NCI-H1048 (cell line): ENCODE data around the gene SUPV3L1.
"Not testable (repeated sequence)": the region's sequence is repeated elsewhere in the genome, so short reads cannot be mapped to it uniquely, and the experiment has no call there.

Experiments
- DNase-seq: peaks from one replicate; lab custom pipeline; 2025; lab: John Stamatoyannopoulos, UW

Gene SUPV3L1

DNA sequence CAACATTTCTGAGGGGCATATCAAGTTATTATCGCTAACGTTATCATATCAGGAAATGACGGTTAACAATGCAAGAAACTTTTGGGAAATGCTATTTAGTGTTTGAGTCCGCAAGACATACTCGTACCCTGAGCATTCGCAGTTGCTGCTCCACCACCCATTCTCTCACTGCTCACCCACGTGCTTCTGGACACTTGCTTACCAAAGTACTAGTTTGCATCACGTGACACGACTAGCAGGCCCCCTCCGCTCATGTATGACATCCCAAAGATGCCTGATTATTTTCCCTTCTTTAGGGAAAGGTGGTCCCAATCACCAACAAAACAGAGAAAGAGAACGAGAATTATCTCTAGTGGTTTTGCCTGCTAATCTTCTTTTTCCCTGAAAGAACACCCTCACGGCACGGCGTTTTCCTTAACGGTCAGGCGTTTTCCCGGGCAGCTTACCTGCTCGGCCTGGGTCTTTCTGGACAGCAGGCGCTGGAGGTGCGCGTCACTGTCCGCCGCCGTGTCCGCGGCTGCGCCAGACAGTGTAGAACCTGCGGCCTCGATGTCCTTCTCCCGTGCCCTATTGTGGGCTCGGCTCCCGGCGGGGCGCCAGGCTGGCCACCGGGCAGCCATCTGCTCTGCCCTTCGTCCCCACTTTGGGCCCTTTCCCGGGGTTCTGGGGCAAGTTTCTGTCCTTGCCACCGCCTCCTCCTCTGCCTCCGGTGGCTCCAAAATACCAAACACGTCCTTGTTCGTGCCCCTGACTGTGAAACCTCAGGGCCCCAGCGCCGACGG, at the start of gene SUPV3L1:
TSS of gene SUPV3L1 (plus strand) at position 492 of the 782 bp plus-strand sequence. CDS start at position 550, 58 bp downstream.
- DNase-seq: peak; percentile 88

DNA sequence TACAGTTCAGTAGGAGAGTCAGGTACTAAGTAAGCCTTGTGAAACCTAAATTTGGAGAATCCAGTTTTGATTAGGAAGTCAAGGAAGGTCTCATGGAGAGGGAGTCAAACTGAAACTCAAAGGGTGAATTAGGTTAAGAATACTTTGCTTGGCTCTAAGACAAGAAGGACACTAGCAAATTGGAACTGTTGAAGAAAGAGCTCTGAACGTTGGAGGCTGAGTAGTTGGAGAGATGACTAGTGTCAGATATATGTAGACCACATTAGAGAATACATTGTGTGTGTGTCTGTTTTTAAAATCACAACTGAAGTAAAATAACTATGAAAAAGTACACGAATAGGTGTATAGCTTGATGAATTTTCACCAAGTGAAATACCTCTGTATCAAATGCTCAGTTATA, 49.8 kb upstream of the SUPV3L1 start:
- DNase-seq: no peak

DNA sequence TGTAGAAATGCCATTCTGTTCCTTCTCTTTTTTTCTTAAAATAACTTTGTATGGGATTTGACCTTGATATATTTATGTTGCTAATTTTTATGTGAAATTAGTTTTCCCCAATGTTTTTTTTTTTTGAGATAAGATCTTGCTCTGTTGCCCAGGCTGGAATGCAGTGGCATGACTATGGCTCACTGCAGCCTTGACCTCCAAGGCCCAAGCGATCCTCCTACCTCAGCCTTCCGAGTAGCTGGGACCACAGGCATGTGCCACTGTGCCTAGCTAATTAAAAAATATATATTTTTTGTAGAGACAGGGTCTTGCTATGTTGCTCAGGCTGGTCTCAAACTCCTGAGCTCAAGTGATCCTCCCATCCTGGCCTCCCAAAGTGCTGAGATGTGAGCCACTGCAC, 40.1 kb upstream of the SUPV3L1 start:
- DNase-seq: no peak

GRCh38 chr10:69141304-69141703, 38.7 kb upstream of the SUPV3L1 start:
- no peak for DNase-seq

DNA sequence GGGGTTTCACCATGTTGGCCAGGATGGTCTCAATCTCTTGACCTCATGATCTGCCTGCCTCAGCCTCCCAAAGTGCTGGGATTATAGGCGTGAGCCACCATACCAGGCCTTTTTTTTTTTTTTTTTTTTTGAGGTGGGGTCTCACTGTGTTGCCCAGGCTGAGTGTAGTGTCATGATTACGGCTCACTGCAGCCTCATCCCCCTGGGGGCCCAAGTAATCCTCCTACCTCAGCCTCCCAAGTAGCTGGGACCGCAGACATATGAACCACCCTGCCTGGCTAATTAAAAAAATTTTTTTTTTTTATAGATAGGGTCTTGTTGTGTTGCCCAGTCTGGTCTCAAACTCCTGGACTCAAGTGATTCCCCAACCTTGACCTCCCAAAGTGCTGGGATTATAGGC, 38.0 kb upstream of the SUPV3L1 start:
- not testable (repeated sequence) for DNase-seq

DNA sequence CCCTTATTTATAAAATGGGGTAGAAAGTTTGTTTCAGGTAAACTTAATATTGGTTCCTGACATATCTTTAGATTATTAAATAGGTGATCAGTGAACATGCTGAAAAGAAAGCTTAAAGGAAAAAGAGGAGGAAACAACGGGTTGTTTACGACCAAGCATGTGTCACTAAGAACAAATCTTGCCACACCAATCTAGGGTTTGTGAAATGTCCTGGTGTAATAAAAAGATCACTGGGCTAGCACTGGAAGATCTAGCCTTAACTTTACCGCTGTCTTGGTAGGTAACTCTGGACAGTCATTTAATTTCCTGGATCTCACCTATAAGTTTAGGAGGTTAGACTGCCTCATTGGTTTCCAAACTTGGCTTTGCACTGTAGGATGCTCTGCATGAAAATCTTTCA, 37.1 kb upstream of the SUPV3L1 start:
- DNase-seq: no peak

DNA sequence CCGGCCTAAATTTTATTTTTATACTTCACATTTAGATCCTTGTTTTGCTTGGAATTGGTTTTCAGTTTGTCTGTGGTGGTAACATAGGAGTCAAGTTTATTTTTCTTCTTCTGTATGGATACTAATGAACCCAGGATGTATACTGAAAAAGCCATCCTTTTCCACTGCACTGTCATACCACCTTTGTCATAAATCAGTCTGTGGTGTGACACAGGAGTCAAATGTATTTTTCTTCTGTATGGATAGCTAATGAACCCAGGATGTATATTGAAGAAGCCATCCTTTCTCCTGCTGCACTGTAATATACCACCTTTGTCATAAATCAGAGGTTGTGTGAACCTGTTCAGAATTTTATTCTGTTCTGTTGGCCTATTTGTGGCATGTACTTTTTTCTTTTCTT, 34.7 kb upstream of the SUPV3L1 start:
- no peak for DNase-seq

DNA sequence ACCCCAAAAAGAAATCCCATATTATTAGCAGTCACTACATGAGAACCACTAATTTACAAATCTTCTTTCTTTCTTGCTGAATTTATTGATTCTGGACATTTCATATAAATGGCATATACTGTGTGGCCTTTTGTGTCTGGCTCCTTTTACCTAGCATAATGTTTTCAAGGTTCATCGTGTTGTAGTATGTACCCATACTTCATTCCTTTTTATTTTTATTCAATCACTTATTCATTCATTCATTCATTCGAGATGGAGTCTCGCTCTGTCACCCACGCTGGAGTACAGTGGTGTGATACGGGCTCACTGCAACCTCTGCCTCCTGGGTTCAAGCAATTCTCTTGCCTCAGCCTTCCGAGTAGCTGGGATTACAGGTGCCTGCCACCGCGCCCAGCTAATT, 34.2 kb upstream of the SUPV3L1 start:
- DNase-seq: no peak

GRCh38 chr10:69146759-69147158, 33.3 kb upstream of the SUPV3L1 start:
- DNase-seq: no peak

DNA sequence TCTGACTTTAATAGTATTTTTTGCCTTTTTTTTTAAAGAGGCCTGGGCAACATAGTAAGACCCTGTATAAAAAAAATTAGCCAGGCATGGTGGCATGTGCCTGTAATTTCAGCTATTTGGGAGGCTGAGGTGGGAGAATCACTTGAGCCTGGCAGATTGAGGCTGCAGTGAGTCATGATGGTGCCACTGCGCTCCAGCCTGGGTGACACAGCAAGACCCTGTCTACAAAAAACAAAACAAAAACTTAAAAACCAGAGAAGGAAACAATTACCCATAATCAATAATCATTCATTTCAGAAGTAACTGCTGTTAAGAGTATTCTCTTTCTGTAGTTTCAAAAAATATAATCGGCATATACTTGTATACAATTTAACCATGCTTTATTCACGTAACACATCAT, 28.1 kb upstream of the SUPV3L1 start:
- DNase-seq: no peak

DNA sequence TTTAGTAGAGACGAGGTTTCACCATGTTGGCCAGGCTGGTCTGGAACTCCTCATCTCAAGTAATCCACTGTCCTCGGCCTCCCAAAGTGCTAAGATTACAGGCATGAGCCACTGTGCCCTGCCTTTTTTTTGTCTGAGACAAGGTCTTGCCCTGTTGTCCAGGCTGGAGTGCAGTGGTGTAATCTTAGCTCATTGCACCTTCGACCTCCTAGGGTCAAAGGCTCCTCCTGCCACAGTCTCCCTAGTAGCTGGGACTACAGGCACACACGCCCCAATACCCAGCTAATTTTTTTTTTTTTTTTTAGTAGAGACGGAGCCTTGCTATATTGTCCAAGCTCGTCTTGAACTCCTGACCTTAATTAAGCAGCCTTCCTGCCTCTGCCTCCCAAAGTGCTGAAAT, 26.8 kb upstream of the SUPV3L1 start:
- no peak for DNase-seq

DNA sequence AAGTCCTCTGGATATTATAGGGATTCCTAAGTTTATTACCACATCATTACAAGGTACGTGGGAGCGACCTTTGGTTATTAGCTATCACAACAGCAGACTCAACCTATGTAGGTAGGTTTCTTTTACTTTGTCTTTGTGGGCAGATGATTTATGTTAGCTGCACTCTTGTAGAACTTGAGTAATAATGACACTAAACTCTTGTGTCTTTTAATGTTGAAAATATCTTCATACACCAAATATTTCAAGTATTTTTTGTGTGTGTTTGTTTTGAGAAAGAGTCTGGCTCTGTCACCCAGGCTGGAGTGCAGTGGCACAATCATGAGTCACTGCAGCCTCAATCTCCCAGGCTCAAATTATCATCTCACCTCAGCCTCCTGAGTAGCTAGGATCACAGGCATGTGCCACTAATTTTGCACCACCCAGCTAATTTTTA, 19.2 kb upstream of the SUPV3L1 start:
- no peak for DNase-seq

DNA sequence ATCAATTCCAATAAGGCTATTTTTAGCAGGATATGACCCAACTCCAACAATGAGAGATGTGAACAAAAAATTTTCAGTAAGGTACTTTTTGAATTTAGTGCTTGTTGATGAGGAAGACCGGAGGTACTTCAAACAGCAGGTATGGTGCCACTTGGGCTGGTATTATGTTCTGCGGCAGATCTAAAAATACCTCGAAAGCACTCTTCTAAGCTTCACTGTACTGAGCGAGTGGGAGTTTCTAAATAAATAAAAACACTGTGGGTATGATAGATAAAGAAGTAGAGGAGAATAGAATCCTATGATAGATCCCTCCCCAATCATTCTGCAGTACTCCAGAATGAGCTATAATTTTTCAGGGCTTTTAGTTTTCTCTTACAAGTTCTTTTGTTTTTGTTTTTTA, 11.5 kb upstream of the SUPV3L1 start:
- DNase-seq: no peak

- DNase-seq: no peak
Measured at GRCh38 chr10:69172241-69172982, 7.6 kb upstream of the SUPV3L1 start.

GRCh38 chr10:69175326-69175725, 4.7 kb upstream of the SUPV3L1 start:
- DNase-seq: not testable (repeated sequence)

- DNase-seq: no peak
Measured at GRCh38 chr10:69176823-69177222, 3.2 kb upstream of the SUPV3L1 start.

GRCh38 chr10:69179089-69179742, 818 bp upstream of the SUPV3L1 start:
- DNase-seq: no peak

GRCh38 chr10:69180525-69181204, 631 bp downstream of the SUPV3L1 start:
- no peak for DNase-seq

- DNase-seq: no peak
Measured at GRCh38 chr10:69181433-69181832, 1.4 kb downstream of the SUPV3L1 start.

DNA sequence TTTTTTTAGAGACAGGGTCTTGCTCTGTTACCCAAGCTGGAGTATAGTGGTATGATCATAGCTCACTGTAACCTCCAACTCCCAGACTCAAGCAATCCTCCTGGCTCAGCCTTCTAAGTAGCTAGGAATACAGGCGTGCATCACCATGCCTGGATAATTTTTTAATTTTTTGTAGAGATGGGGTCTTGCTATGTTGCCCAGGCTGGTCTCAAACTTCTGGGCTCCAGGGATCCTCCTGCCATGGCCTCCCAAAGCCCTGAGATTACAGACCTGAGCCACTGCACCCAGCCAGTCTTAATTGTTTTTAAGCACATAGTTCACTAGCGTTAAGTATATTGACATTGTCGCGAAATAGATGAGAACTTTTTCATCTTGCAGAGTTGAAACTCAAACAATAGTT, 2.0 kb downstream of the SUPV3L1 start:
- DNase-seq: no peak

GRCh38 chr10:69186524-69186923, 6.5 kb downstream of the SUPV3L1 start:
- DNase-seq: no peak

DNA sequence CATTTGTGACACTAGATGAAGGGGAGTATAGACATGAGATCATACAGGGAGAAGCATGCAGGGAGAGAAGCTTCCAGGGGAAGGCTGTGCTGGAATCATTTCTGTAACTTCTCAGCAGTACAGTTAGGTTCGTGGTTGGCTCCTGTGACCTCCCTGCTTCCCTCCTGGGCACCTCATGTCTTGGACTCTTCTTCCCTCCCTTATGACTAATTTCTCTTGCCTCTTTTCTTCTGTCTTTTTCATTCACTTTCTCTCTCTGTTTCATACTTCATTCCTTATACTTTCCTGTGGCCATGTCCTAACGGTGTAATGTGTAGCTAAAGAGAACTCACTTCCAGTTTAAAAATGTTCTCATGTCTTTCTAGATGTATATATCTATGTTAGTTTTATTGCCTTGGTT, 21.0 kb downstream of the SUPV3L1 start:
- DNase-seq: no peak
